Brain microvascular endothelial cell (primary cell): ENCODE measurements around the gene RGSL1.

Experiments
- DNase-seq: peaks from one replicate; pipeline ENCODE4 v3.0.0-alpha.2; 2020
- H3K27ac ChIP-seq: fragments of 250-450 bp; sonication (Bioruptor Pico); 2 replicates; pipeline ENCODE4 v1.5.1; 2020; ENCODE audit warnings: mild to moderate bottlenecking, moderate library complexity
- H3K27me3 ChIP-seq: fragments of 250-450 bp; sonication (Bioruptor Pico); replicated peaks from 2 replicates; pipeline ENCODE4 v1.5.1; 2020; ENCODE audit warnings: mild to moderate bottlenecking
- H3K36me3 ChIP-seq: fragments of 250-450 bp; sonication (Bioruptor Pico); replicated peaks from 2 replicates; pipeline ENCODE4 v1.5.1; 2020; ENCODE audit warnings: mild to moderate bottlenecking
- H3K4me3 ChIP-seq: 2 replicates; pipeline ENCODE4 v1.5.1; 2011; ENCODE audit warnings: low read depth, mild to moderate bottlenecking, control low read depth, low read length, moderate library complexity
- in situ Hi-C: cut with HindIII; loops from 2 replicates; pipeline ENCODE4 v1.10.0; 2017; ENCODE audit warnings: low sequenced_read_pairs, low pct_ligation_motif_present
- TF ChIP-seq, protein P1 (sequence below): IDR thresholded peaks from 2 replicates; pipeline ENCODE4 v1.5.1; 2011; ENCODE audit warnings: low read depth, mild to moderate bottlenecking, moderate library complexity, low read length, control low read depth, inconsistent platforms; ENCODE audit errors: missing control alignments

RGSL1 gene

DNA sequence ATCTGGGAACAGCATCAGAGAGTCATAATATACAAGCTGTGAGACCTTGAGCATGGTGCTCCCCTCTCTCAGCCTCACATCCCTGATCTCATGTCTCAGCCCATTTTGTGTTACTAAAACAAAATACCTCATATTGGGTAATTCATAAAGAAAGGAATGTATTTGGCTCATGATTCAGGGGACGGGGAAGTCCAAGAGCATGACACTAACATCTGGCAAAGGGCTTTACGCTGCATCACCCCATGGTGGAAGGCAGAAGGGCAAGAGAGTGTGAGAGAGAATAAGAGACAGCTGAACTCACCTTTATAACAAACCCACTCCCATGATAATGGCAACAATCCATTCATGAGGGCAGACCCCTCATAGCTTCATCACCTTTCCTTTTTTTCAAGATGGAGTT lies 102.6 kb downstream of the RGSL1 start:
- no peak overlapping the region for H3K27ac ChIP-seq
- no peaks in the 10 kb centered on the region for H3K36me3 ChIP-seq
- H3K27me3 ChIP-seq: no peaks in the 10 kb centered on the region
- DNase-seq: no peak
- TF ChIP-seq, protein P1, sequence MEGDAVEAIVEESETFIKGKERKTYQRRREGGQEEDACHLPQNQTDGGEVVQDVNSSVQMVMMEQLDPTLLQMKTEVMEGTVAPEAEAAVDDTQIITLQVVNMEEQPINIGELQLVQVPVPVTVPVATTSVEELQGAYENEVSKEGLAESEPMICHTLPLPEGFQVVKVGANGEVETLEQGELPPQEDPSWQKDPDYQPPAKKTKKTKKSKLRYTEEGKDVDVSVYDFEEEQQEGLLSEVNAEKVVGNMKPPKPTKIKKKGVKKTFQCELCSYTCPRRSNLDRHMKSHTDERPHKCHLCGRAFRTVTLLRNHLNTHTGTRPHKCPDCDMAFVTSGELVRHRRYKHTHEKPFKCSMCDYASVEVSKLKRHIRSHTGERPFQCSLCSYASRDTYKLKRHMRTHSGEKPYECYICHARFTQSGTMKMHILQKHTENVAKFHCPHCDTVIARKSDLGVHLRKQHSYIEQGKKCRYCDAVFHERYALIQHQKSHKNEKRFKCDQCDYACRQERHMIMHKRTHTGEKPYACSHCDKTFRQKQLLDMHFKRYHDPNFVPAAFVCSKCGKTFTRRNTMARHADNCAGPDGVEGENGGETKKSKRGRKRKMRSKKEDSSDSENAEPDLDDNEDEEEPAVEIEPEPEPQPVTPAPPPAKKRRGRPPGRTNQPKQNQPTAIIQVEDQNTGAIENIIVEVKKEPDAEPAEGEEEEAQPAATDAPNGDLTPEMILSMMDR: no peak
- in situ Hi-C loops: no loop called here
- no peak overlapping the region for H3K4me3 ChIP-seq

DNA sequence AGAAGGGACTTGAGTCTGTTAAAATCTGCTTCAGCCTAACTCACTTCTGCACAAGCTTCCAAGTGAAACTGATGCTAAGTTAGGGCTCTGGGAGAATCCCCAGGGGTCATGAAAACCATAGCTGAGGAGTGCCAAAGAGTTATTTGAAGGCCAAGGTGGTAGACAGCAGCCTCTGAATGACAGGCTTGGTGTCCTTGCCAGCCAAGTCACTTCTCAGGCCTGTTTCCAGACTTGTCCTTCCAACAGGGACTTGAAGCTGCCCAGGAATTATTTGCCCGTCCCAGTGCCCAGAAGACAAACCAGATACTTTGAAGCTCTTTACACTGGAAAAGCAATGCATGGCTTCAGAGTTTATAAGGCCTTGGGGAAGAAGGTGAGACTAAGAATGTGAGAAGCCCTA lies 105.5 kb downstream of the RGSL1 start:
- in situ Hi-C loops: no loop called here
- Histone ChIP-seq H3K27ac (no peak overlapping the region), H3K27me3 (no peaks in the 10 kb centered on the region), H3K36me3 (no peaks in the 10 kb centered on the region), H3K4me3 (no peak overlapping the region)
- DNase-seq: no peak
- TF ChIP-seq, protein P1: no peak

DNA sequence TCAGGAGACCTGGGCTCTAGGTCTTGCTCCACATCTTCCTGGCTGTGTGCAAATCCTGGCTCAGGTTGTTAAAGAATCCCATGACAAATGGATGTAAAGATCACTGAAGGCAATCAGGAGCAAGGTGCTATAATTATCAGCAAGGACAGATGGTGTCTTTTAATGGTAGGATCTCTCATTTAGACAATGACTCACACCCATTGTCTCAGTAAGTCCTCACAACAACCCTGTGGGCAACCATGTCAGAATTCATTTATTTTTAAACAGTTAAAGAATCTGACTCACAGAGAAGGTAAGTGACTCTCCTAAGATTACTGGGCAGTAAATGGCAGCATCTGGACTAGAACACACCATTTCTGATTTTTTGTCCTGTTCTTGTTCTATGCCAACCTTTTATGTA lies 106.3 kb downstream of the RGSL1 start:
- TF ChIP-seq, protein P1: no peak
- H3K27ac ChIP-seq: no peak overlapping the region
- DNase-seq: no peak
- no peaks in the 10 kb centered on the region for H3K36me3 ChIP-seq
- H3K27me3 ChIP-seq: no peaks in the 10 kb centered on the region
- in situ Hi-C loops: no loop called here
- no peak overlapping the region for H3K4me3 ChIP-seq

DNA sequence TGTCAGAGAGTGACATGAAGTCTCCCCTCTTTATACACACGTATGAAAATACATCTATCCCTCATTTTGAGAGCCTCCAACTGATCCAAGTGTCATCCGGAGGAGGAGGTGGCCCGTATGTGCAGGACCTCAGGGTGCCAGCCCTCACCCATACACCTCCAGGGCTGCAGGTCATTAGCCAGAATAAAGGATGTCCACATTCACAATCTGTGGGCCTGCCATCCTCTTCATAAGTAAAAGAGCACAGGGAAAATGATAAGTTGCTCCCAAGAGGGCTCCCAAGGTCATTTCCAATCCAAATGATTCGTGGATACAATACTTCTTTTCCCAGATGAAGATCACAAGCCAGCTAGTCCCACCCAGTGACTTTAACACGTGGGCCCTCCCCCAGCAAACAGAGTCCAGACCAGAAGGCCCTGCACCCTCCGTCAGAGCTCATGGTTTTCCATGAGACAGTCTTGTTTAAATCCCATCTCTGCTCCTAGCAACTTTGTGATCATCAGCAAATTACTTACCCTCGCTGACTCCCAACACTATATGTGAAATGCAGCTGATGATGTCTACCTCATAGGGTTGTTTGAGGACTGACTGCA lies 110.5 kb downstream of the RGSL1 start:
- H3K4me3 ChIP-seq: no peak overlapping the region
- no peak for DNase-seq
- no peak overlapping the region for H3K27ac ChIP-seq
- H3K36me3 ChIP-seq: no peaks in the 10 kb centered on the region
- in situ Hi-C loops: no loop called here
- H3K27me3 ChIP-seq: no peaks in the 10 kb centered on the region
- TF ChIP-seq, protein P1: no peak

DNA sequence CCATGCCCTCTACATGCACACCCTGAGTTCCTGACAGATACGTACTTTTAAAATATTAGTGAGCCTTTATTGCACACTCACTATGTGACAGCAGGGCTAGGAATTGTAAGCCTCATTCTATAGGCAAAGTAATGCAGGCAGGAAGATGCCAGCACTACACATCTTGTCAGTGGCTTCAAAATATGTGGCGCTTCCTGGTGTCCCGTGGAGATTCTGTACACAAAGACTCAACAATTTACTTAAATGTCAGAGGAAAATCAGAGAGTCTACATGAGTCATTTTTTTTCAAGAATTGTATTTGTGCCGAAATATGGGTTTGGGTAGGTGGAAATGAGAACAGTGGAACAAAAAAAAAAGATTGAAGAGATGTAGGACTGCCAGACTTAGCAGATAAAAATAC lies 111.5 kb downstream of the RGSL1 start:
- in situ Hi-C loops: no loop called here
- TF ChIP-seq, protein P1: no peak

DNA sequence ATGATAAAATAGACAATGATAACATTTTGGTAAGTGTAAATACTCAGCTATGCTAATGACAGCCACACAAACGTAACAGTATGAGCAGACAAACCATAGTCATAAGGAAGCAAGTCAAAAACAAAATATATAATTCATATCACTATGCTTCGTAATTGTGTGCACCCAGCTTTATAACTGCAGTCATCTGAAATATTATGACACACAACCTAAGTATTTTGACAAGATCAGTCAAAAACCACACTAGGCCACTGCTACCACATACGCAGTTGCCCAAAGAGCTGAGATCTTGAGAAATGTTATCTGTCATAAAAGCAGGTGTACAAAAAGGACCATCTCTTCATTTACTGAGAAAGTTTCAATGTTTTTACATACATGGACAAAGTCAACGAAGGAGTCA lies 113.1 kb downstream of the RGSL1 start:
- no peaks in the 10 kb centered on the region for H3K36me3 ChIP-seq
- in situ Hi-C loops: no loop called here
- no peak overlapping the region for H3K4me3 ChIP-seq
- no peak for DNase-seq
- no peaks in the 10 kb centered on the region for H3K27me3 ChIP-seq
- TF ChIP-seq, protein P1: no peak
- H3K27ac ChIP-seq: no peak overlapping the region

More for the DNA sequence above, 111.5 kb downstream of the RGSL1 start:
- Histone ChIP-seq H3K27ac (no peak overlapping the region), H3K27me3 (no peaks in the 10 kb centered on the region), H3K36me3 (no peaks in the 10 kb centered on the region), H3K4me3 (no peak overlapping the region)
- no peak for DNase-seq
